ENCODE results near the gene MAPK10. TPM values are rescaled to one million over a fixed set of nuclear protein-coding genes. Genes with fewer than 3 reads are reported as not detected.

Gene MAPK10
- total RNA-seq, 1 donor from 2014 or later, result 3.2 TPM

DNA sequence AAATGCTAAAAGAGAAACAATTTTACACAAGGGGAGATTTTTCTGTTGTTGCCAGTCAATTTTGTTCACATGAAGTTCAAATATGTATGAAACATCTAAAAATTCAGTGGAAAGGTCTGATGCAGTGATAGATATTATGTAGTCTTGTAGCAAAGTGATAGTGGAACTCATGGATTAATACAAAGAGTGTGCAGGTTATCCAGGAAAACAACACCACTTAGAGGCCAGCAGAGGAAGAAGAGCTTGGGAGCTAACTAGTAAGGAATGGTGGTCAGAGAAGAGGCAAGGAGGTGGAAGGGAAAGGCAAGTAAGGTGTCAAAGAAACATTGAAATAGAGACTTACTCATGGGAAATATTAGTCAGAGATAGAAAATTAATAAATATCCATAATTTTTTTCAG lies 395.6 kb downstream of the MAPK10 start:
- intact Hi-C loops (cut with micrococcal nuclease), result loop anchor here (10.0 kb wide), 2 partner anchors 819 to 879 kb away; no protein-coding TSS in a partner anchor
- no peak for ATAC-seq
- DNase-seq, result no peak

DNA sequence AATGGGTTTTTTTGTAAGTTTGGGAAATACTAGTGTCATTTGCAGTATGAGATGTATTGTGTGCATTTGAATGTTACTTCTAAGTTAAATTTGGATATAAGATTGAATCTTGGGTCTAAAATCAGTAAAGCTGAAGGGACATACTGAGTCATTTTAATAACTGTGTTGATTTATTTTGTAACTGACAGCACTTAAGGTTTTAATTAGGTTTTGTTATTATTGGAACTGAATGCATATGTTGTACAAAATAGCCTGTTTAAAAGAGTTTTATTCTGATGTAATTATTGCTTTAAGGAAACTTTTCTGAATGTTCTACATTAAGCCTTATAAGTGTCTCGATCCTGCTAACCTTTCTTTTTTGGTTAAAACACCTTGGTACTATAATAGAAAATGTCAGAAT lies 396.6 kb downstream of the MAPK10 start:
- intact Hi-C loops (cut with micrococcal nuclease), result loop anchor here (10.0 kb wide), 2 partner anchors 818 to 878 kb away; no protein-coding TSS in a partner anchor
- DNase-seq (no peak), ATAC-seq (no peak)

DNA sequence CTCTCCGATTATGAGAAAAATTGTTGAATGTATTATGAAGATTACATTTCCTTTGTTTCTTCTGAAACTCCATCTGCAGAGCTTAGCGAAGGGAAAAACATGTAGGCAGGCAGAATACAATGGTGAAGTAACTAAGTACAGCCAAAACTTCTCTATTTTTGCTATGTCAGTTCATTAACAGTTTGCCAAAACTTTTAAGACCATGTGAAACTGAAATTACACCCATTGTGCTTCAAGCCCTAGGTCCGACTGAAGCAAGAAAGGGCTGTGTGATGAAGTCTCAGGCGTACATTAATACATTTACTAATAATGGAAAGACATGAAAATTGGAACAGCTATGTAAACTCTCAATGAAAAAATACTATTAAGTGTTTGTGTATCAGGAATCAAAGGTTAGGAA lies 398.0 kb downstream of the MAPK10 start:
- intact Hi-C loops (cut with micrococcal nuclease), result loop anchor here (10.0 kb wide), 2 partner anchors 817 to 877 kb away; no protein-coding TSS in a partner anchor
- no peak for DNase-seq
- no peak for ATAC-seq

DNA sequence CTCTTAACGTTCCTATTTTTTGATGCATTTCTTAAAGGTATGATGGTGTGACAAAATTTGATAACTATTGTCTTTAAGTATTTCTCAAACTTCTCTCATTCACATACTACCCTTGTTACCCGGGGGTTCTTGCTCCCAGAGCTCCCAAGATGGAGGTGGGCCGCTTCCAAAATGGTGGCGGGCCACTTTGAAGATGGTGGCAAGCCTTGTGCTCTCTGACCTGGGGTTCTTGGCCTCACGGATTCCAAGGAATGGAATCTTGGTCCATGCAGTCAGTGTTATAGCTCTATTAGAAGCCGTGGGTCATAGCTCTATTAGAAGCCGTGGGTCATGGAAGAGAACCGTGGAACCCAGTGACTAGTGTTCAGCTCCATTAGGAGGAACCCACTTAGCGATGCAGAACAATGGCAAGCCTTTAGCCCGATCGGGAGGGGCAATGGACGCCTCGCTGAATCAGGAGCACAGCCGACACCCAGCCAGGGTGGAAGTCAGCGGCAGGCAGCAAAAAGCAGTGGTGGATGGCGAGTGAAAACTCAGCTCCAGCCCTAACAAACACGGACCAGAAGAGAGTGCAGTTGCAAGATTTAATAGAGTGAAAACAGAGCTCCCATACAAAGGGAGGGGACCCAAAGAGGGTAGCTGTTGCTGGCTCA lies 403.4 kb downstream of the MAPK10 start:
- DNase-seq (no peak), ATAC-seq (no peak)
- intact Hi-C loops (cut with micrococcal nuclease), result no loop called here

GRCh38 chr4:85955620-85956292 lies 404.1 kb downstream of the MAPK10 start:
- intact Hi-C loops (cut with micrococcal nuclease), result no loop called here
- ATAC-seq, result no peak
- no peak for DNase-seq

- peak; percentile 38 for ATAC-seq
- intact Hi-C loops (cut with micrococcal nuclease), result no loop called here
These were observed 406.2 kb downstream of the MAPK10 start for GRCh38 chr4:85953651-85954018.

DNA sequence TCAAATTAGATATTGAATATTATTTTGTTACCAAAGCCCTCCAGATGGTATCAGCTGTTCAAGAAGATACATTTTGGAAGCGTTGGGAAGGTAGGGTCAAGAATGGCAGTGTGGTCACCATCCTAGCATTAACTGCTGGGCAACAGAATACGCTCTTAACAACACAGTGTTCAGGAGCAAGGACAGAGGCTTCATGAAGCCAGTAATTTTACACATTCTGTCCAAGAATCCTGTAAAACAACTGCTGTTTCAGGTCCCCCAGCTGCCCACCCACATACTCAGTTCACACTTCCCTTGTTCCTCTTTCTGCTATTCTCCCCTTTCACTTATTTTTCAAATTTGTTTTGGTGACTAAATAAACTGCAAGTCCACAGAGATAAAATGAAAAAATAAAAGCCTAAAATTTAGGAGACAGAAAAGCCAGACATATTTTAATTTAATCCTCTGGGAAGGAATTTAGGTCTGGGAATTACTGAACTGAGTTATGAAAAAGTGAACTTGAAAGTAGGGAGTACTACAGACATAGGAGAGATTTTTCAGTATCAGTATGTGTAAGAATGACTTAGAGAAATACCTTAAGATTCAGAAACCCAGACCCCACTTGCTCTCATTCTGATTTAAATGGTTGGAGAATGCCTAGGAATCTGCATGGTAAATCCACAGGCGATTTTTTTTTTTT lies 406.7 kb downstream of the MAPK10 start:
- no peak for ATAC-seq
- intact Hi-C loops (cut with micrococcal nuclease), result no loop called here
- DNase-seq, result no peak

More at GRCh38 chr4:85953651-85954018, 406.2 kb downstream of the MAPK10 start:
- no peak for DNase-seq

DNA sequence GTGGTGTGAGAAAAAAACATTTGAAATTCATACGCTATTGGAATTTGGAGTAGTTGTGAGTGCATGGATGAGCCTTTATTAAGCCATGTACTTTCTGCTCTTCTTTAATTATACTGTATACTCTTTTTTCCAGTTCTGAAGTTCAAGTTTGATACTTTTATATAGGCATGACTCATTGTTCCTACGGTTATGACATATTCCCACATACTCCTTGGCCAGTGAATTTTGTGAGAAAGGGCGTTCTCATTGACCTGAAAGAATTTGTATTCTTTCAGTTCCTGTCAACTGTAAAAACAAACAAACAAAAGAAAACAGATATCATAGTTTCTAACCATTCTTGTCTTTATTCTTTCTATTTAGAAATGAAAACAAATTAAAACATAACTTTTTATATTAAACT lies 407.3 kb downstream of the MAPK10 start:
- no peak for ATAC-seq
- intact Hi-C loops (cut with micrococcal nuclease), result no loop called here

DNA sequence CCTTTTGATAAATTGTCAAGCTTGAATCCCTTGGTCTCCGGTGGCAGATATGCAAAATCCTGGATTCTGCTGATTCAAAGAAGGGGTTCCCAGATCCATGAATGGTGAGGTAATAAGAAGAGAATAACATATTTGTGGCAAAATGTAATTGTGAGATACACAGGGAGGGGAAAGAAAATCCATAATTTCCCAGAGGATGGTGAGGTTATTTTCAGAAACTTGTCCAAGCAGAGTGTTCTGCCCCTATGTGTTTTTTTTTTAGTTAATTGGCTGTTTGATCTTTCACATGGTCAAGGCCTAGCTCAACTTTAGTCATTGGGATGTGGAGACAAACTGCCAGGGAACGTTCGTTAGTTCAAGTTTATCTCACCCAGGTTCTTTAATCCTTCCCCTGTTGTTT lies 408.8 kb downstream of the MAPK10 start:
- ATAC-seq (no peak), DNase-seq (no peak)

More for the DNA sequence above, 407.3 kb downstream of the MAPK10 start:
- no peak for DNase-seq

GRCh38 chr4:85946821-85947220 lies 413.0 kb downstream of the MAPK10 start:
- DNase-seq, result no peak
- intact Hi-C loops (cut with micrococcal nuclease), result no loop called here
- ATAC-seq, result no peak

More for the DNA sequence above, 408.8 kb downstream of the MAPK10 start:
- intact Hi-C loops (cut with micrococcal nuclease), result no loop called here

DNA sequence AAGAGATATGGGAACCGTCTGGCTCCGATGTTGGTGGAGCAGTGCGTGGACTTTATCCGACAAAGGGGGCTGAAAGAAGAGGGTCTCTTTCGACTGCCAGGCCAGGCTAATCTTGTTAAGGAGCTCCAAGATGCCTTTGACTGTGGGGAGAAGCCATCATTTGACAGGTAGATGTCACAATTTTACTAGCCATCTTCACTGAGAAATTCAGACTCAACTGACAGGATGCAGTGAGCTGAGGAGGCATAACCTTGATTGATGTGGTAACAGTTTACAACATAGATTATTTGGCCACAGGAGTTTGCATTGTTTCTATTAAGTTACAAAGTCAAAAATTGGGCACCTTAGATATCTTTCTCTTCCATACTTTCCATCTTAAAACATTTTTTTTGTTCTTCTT lies 417.7 kb downstream of the MAPK10 start:
- ATAC-seq (no peak), DNase-seq (no peak)
- intact Hi-C loops (cut with micrococcal nuclease), result no loop called here

GRCh38 chr4:85940151-85940550 lies 419.7 kb downstream of the MAPK10 start:
- no peak for DNase-seq
- ATAC-seq, result no peak
- intact Hi-C loops (cut with micrococcal nuclease), result no loop called here

Other genes with a start within 250 kb of the MAPK10 start
- gene PTPN13, start 234.3 kb upstream of the MAPK10 start, total RNA-seq, result 3.2 TPM